Measurements from ENCODE around the gene SDSL.

Gene SDSL

DNA sequence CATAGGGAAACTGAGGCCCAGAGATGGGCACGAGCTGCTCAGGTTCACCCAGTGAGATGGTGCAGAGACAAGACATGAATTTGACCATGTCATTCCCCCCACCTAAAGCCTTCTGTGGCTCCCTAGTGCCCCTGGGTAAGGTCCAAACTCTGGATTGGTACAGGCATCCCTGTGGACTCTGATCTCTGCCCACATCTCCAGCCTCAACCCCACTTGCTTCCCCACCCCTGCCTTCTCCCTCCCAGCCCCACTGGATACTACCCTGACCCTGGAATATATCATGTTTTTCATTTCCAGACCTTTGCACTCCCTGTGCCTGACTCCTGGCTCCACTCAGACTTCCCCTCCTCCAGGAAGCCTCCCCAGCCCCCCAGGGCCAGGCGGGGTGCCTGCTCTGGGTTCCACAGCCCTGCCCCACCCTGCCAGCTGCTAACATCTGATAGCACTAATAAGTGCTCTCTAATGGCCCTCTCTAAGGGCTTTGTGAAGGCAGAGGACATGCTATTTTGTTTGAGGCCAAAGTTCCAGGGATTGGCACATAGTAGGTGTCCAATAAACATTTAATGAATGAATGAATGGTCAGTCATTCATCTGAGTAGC is 1.1 kb upstream of the SDSL start:
- DNase-seq (ENCODE audit: low read depth in 2 of 2), result no peak

GRCh38 chr12:113422886-113423669 is 898 bp downstream of the SDSL start:
- DNase-seq (ENCODE audit: low read depth in 2 of 2), result no peak

- no peak for DNase-seq (ENCODE audit: low read depth in 2 of 2)
Measured at GRCh38 chr12:113424456-113424855, 2.3 kb downstream of the SDSL start.

DNA sequence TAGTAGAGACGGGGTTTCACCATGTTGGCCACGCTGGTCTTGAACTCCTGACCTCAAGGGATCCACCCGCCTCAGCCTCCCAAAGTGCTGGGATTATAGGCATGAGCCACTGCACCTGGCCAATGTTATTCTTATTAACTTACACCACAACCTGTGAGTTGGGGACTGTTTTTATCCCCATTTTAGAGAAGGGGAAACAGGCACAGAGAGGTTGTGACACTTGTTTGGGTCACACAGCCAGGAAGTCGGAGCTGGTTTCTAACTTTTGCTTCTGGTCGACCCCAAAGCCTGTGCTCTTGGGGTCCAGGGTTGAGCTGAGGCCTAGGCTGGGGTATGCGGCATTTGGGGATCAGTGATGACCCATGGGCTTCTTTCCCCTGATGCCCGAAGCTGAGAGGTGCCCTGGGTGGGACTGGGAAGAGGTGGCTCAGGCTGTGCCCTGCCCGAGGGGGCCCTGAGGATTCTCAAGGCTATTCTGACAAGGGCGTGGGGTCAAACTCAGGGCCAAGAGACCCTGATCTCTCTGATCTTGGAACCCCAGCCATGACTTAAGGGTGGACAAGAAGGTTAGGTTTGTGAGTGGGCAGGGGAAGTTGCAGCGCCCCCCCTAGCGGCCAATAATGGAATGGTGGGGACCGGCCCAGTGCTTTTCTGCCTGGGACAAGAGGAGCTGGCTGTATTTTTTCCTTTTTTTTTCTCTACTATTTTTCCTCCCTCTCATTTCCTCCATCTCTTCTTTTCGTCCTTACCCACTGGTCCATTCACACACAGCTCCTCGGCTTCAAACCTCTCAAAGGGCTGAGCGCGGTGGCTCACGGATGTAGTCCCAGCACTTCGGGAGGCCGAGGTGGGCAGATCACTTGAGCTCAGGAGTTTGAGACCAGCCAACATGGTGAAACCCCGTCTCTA is 3.0 kb downstream of the SDSL start:
- DNase-seq (ENCODE audit: low read depth in 2 of 2), result peak in 1 of 2 donors; percentile 18

DNA sequence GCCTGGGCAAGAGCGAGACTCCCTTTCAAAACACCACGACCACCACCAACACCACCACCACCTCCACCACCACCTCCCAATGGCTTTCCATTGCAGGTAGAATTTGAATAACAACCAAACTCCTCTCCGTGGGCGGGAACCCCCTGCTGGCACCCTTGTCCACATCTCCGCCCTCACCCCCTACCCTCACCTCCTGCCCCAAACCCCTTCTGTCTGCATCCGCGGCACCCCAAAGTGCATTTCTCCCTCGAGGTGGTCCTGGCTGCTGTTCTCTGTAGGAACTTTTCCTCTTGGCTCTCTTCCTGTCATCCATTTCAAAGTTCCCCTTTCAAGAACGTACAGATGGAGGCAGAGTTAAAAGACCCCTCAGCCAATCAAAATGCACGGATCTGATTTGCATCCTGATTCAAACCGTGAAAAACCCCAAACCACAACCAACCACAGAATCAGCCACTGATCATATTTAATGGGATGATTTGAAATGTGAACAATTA is 3.8 kb downstream of the SDSL start:
- DNase-seq (ENCODE audit: low read depth in 2 of 2), result no peak

- no peak for DNase-seq (ENCODE audit: low read depth in 2 of 2)
Measured at GRCh38 chr12:113427882-113428281, 5.7 kb downstream of the SDSL start.

DNA sequence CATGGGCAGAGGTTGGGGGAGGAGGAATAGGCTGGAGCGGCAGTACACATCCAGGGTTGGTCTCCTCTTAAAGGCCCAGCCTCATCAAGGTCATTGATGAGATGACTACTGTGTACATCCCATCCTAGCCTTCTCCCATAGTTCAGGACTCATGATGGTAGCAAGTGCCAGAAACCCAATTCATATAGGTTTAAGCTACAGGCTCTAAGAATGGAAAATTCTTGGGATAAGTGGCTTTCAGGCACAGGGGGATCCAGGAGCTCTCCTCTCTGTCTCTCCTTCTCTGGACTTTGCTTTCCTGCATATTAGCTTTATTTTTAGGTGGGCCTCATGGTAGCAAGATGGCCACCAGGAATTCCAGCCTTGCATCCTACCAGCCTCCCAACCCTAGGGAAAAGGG is 6.3 kb downstream of the SDSL start:
- no peak for DNase-seq (ENCODE audit: low read depth in 2 of 2)

- DNase-seq (ENCODE audit: low read depth in 2 of 2), result no peak
Measured at GRCh38 chr12:113432986-113433385, 10.8 kb downstream of the SDSL start.

DNA sequence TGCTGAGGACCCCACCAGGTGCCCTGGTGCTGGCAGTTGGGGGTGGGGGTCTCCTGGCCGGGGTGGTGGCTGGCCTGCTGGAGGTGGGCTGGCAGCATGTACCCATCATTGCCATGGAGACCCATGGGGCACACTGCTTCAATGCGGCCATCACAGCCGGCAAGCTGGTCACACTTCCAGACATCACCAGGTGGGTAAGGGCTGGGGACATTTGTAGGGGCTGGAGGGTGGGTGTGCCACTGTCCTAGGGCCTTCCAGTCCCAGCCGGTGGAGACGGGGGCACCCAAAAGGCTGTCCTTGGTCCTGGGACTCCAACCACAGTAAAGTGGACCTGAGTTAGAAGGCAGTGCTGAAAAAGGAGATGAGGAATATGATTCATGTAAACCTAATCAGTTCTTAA is 13.2 kb downstream of the SDSL start:
- DNase-seq (ENCODE audit: low read depth in 2 of 2), result no peak

- DNase-seq (ENCODE audit: low read depth in 2 of 2), result no peak
Measured at GRCh38 chr12:113436586-113436985, 14.4 kb downstream of the SDSL start.

GRCh38 chr12:113436993-113437728 is 15.0 kb downstream of the SDSL start:
- DNase-seq (ENCODE audit: low read depth in 2 of 2), result no peak

GRCh38 chr12:113437729-113438100 is 15.5 kb downstream of the SDSL start:
- DNase-seq (ENCODE audit: low read depth in 2 of 2), result no peak

DNA sequence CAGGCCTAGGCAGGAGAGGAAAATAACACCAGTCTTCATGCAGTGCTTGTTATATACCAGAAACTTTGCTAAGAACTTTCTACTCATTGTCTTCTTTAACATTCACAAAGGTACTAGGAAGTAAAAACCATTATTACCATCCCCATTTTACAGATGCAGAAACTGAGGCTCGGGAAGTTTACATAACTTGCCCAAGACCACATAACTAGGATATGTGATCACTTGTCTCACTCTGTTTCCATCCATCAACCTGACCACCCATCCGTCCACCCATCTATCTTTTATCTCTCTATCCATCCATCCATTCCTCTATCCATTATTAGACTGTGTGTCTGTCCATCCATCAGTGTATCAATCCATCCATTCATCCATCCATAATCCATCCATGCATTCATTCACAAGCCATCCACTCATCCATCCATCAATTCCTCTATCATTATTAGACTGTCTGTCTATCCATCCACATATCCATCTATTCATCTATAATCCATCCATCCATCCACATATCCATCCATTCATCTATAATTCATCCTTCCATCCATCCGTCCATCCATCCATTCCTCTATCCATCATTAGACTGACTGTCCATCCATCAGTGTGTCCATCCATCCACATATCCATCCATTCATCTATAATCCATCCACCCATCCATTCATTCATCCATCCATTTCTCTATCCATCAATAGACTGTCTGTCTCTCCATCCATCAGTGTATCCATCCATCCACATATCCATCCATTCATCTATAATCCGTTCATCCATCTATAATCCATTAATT is 16.5 kb downstream of the SDSL start:
- no peak for DNase-seq (ENCODE audit: low read depth in 2 of 2)

DNA sequence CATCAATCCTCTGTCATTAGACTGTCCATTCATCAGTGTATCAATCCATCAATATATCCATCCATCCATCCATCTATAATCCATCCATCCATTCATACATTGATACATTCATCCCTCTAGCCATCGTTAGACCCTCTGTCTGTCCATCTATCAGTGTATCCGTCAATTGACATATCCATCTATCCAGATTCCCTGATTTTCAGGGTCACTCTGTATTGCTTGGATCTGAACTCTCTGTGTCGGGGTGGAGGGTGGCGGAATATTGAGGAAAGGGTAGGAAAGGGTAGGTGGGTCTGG is 17.1 kb downstream of the SDSL start:
- DNase-seq (ENCODE audit: low read depth in 2 of 2), result no peak

GRCh38 chr12:113439606-113440030 is 17.4 kb downstream of the SDSL start:
- no peak for DNase-seq (ENCODE audit: low read depth in 2 of 2)

GRCh38 chr12:113440336-113440735 is 18.2 kb downstream of the SDSL start:
- DNase-seq (ENCODE audit: low read depth in 2 of 2), result no peak

GRCh38 chr12:113440947-113441782 is 19.0 kb downstream of the SDSL start:
- DNase-seq (ENCODE audit: low read depth in 2 of 2), result no peak

GRCh38 chr12:113443030-113443539 is 20.9 kb downstream of the SDSL start:
- no peak for DNase-seq (ENCODE audit: low read depth in 2 of 2)

GRCh38 chr12:113445544-113446171 is 23.5 kb downstream of the SDSL start:
- no peak for DNase-seq (ENCODE audit: low read depth in 2 of 2)
